Endodermal cell (in vitro differentiated cells): ENCODE results near the gene ZMAT3. TPM values are rescaled to one million over a fixed set of nuclear protein-coding genes. Genes with fewer than 3 reads are reported as not detected.

ENCODE experiments used
- DNase-seq: peaks from one replicate; pipeline ENCODE4 v3.0.0-alpha.2; 2017
- H3K27ac ChIP-seq: 2 replicates; pipeline ENCODE4 v1.5.1; 2013; ENCODE audit warnings: mild to moderate bottlenecking, low read depth, low read length, moderate library complexity
- H3K27me3 ChIP-seq: 2 replicates; pipeline ENCODE4 v1.6.1; 2013; ENCODE audit warnings: mild to moderate bottlenecking, low read length, moderate library complexity; ENCODE audit not compliant: insufficient read depth, control insufficient read depth, poor library complexity, severe bottlenecking
- H3K36me3 ChIP-seq: 2 replicates; pipeline ENCODE4 v1.7.0; 2013; ENCODE audit warnings: mild to moderate bottlenecking, low read length, moderate library complexity; ENCODE audit not compliant: control insufficient read depth, insufficient read depth
- H3K4me1 ChIP-seq: one replicate; pipeline ENCODE4 v1.7.0; 2013; ENCODE audit warnings: low read length; ENCODE audit not compliant: control insufficient read depth, insufficient read depth
- H3K4me3 ChIP-seq: 2 replicates; pipeline ENCODE4 v1.5.1; 2013; ENCODE audit warnings: mild to moderate bottlenecking, low read length, moderate library complexity
- H3K9ac ChIP-seq: 2 replicates; pipeline ENCODE4 v1.6.1; 2013; ENCODE audit warnings: mild to moderate bottlenecking, low read length, moderate library complexity; ENCODE audit not compliant: poor library complexity, severe bottlenecking; ENCODE audit errors: extremely low read depth
- H3K9me3 ChIP-seq: 2 replicates; pipeline ENCODE4 v1.6.1; 2013; ENCODE audit warnings: mild to moderate bottlenecking, low read length, moderate library complexity; ENCODE audit not compliant: control insufficient read depth
- H3K27ac Mint-ChIP-seq: 2 replicates; pipeline ENCODE4 v1.8.0; 2020; ENCODE audit warnings: mixed read lengths
- H3K27me3 Mint-ChIP-seq: 2 replicates; pipeline ENCODE4 v1.8.0; 2021; ENCODE audit warnings: mild to moderate bottlenecking, mixed read lengths; ENCODE audit not compliant: insufficient read depth
- H3K36me3 Mint-ChIP-seq: 2 replicates; pipeline ENCODE4 v1.8.0; 2020; ENCODE audit warnings: low read depth, mixed read lengths
- H3K4me1 Mint-ChIP-seq: 2 replicates; pipeline ENCODE4 v1.8.0; 2020; ENCODE audit warnings: mixed read lengths
- H3K4me3 Mint-ChIP-seq: 2 replicates; pipeline ENCODE4 v1.8.0; 2020; ENCODE audit warnings: mild to moderate bottlenecking, moderate library complexity, mixed read lengths
- H3K9me3 Mint-ChIP-seq: 2 replicates; pipeline ENCODE4 v1.8.0; 2020; ENCODE audit warnings: mild to moderate bottlenecking, mixed read lengths
- WGBS, 2 experiments: methylation state at CpG; one replicate each; pipeline versions ENCODE4 v1.1.5 to v1.1.7; 2013; ENCODE audit warnings: missing lambda C conversion rate in 2 of 2, mixed read lengths in 1 of 2; ENCODE audit not compliant: insufficient coverage in 1 of 2, insufficient read length in 1 of 2; 5-methylcytosine and 5-hydroxymethylcytosine counted together
- total RNA-seq, 2 donors: library from RNA; stranded (reverse); fragmentation: NEBNext Ultra II Directional in 1 of 2; extraction: Animal tissue kit (Norgen Biotek cat#: 25700) in 1 of 2; gene quantifications; 2 replicates in 1 of 2; 3 replicates in 1 of 2; pipeline ENCODE4 v1.2.1, GENCODE V29; 2021
- TF ChIP-seq, protein P1 (sequence below): fragments of 200-600 bp; sonication (generic); conservative IDR thresholded peaks from 2 replicates; pipeline ENCODE4 v1.5.0; 2021; ENCODE audit warnings: antibody characterized with exemption, mild to moderate bottlenecking

Gene ZMAT3
- total RNA-seq, 2 donors from 2014 or later = 5.8 to 6.7 TPM

- H3K27me3 Mint-ChIP-seq = no peaks in the 10 kb centered on the region
- H3K9ac ChIP-seq = no peak overlapping the region
- no peak overlapping the region for H3K27ac ChIP-seq
- no peak overlapping the region for H3K4me3 Mint-ChIP-seq
- 96% methylated on average over 3 to 4 of the region's 4 CpGs for WGBS, 2 experiments
- no peak overlapping the region for H3K4me3 ChIP-seq
- H3K36me3 ChIP-seq = no peaks in the 10 kb centered on the region
- no peaks in the 10 kb centered on the region for H3K9me3 ChIP-seq
- no peak overlapping the region for H3K27ac Mint-ChIP-seq
- TF ChIP-seq, protein P1, sequence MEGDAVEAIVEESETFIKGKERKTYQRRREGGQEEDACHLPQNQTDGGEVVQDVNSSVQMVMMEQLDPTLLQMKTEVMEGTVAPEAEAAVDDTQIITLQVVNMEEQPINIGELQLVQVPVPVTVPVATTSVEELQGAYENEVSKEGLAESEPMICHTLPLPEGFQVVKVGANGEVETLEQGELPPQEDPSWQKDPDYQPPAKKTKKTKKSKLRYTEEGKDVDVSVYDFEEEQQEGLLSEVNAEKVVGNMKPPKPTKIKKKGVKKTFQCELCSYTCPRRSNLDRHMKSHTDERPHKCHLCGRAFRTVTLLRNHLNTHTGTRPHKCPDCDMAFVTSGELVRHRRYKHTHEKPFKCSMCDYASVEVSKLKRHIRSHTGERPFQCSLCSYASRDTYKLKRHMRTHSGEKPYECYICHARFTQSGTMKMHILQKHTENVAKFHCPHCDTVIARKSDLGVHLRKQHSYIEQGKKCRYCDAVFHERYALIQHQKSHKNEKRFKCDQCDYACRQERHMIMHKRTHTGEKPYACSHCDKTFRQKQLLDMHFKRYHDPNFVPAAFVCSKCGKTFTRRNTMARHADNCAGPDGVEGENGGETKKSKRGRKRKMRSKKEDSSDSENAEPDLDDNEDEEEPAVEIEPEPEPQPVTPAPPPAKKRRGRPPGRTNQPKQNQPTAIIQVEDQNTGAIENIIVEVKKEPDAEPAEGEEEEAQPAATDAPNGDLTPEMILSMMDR = no peak
- peaks cover 7% of the 10 kb centered on the region for H3K4me1 Mint-ChIP-seq
- H3K36me3 Mint-ChIP-seq = no peaks in the 10 kb centered on the region
- H3K4me1 ChIP-seq = no peaks in the 10 kb centered on the region
- no peaks in the 10 kb centered on the region for H3K9me3 Mint-ChIP-seq
- no peaks in the 10 kb centered on the region for H3K27me3 ChIP-seq
- no peak for DNase-seq
Measured at GRCh38 chr3:179079537-179079936, 7.9 kb upstream of the ZMAT3 start.

GRCh38 chr3:179076243-179077027 is 4.8 kb upstream of the ZMAT3 start:
- no peaks in the 10 kb centered on the region for H3K27me3 Mint-ChIP-seq
- Histone ChIP-seq H3K4me1 (no peaks in the 10 kb centered on the region), H3K9me3 (no peaks in the 10 kb centered on the region), H3K9ac (no peak overlapping the region), H3K36me3 (no peaks in the 10 kb centered on the region), H3K27me3 (no peaks in the 10 kb centered on the region), H3K27ac (no peak overlapping the region), H3K4me3 (no peak overlapping the region)
- WGBS, 2 experiments = 94 to 95% methylated on average over 4 of the region's 4 CpGs
- H3K4me1 Mint-ChIP-seq = no peaks in the 10 kb centered on the region
- no peaks in the 10 kb centered on the region for H3K36me3 Mint-ChIP-seq
- TF ChIP-seq, protein P1 = no peak
- H3K9me3 Mint-ChIP-seq = no peaks in the 10 kb centered on the region
- DNase-seq = no peak
- no peak overlapping the region for H3K27ac Mint-ChIP-seq
- no peak overlapping the region for H3K4me3 Mint-ChIP-seq

DNA sequence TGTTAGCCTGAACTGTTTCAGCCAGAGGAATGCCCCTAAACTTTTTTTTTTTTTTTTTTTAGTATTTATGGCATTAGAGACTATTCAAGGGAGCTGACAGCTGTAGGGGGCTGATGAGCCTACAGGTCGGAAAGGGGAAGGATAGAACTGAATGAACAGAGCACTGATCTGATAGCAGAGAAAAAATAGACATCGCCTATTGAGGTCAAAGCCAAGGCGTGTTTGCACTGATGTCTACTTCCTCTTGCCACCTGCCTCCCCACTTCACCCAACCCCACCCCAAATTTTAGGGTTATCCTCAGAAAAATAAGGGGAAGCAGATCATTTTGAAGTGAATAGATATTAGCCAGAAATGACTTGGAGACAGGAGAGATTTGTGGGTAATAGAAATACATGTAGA is 3.0 kb upstream of the ZMAT3 start:
- no peaks in the 10 kb centered on the region for H3K9me3 Mint-ChIP-seq
- no peaks in the 10 kb centered on the region for H3K36me3 Mint-ChIP-seq
- Histone ChIP-seq H3K4me3 (no peak overlapping the region), H3K27ac (no peak overlapping the region), H3K36me3 (no peaks in the 10 kb centered on the region), H3K4me1 (no peaks in the 10 kb centered on the region), H3K27me3 (no peaks in the 10 kb centered on the region), H3K9ac (no peak overlapping the region), H3K9me3 (no peaks in the 10 kb centered on the region)
- H3K4me1 Mint-ChIP-seq = peaks cover 3% of the 10 kb centered on the region
- DNase-seq = no peak
- no peaks in the 10 kb centered on the region for H3K27me3 Mint-ChIP-seq
- H3K27ac Mint-ChIP-seq = no peak overlapping the region
- TF ChIP-seq, protein P1 = no peak
- 80 to 93% methylated on average over 1 to 3 of the region's 3 CpGs for WGBS, 2 experiments
- H3K4me3 Mint-ChIP-seq = no peak overlapping the region
